ENCODE measurements around the gene ANKS1A. TPM values are rescaled to one million over a fixed set of nuclear protein-coding genes. Genes with fewer than 3 reads are reported as not detected.

Gene ANKS1A
- total RNA-seq, 1 experiment from 2014 or later: 26.5 TPM

GRCh38 chr6:35007016-35007415 lies 118.0 kb downstream of the ANKS1A start:
- Histone ChIP-seq H4K5ac (ENCODE audit: insufficient read length, low read depth, low read length) (no peak overlapping the region), H3K79me1 (ENCODE audit: insufficient read depth, low read depth, low read length, poor library complexity, severe bottlenecking) (no peaks in the 10 kb centered on the region), H3K4me1 (ENCODE audit: insufficient read depth, low read length) (no peaks in the 10 kb centered on the region), H4K20me1 (ENCODE audit: control insufficient read depth, insufficient read depth, insufficient read length) (no peaks in the 10 kb centered on the region), H3K23ac (ENCODE audit: insufficient read length, low read depth, low read length) (no peak overlapping the region), H3T11ph (ENCODE audit: low read length) (no peak overlapping the region), H2BK20ac (ENCODE audit: low read depth, low read length, poor library complexity, severe bottlenecking) (no peak overlapping the region), H3K27me3 (ENCODE audit: insufficient read depth, low read length) (no peaks in the 10 kb centered on the region), H3K23me2 (ENCODE audit: insufficient read length, low read depth, low read length, poor library complexity, severe bottlenecking) (no peaks in the 10 kb centered on the region), H3K27ac (ENCODE audit: insufficient read length, low read depth, low read length) (no peak overlapping the region), H3K56ac (ENCODE audit: insufficient read length, low read depth, low read length) (no peak overlapping the region), H2BK12ac (ENCODE audit: insufficient read length, low read depth, low read length) (no peak overlapping the region), H4K91ac (ENCODE audit: insufficient read length, low read depth, low read length) (no peak overlapping the region), H2BK120ac (ENCODE audit: low read depth, low read length, poor library complexity, severe bottlenecking) (no peak overlapping the region), H3K4me2 (ENCODE audit: insufficient read depth, insufficient read length, low read length) (no peak overlapping the region), H2AFZ (ENCODE audit: low read length) (no peak overlapping the region), H2AK5ac (ENCODE audit: insufficient read length, low read length) (no peak overlapping the region), H3K9ac (ENCODE audit: extremely low read depth, insufficient read length, low read length) (no peak overlapping the region), H3K9me3 (ENCODE audit: control insufficient read depth, low read depth, low read length) (no peaks in the 10 kb centered on the region), H3K14ac (ENCODE audit: insufficient read depth, low read length) (no peak overlapping the region), H3K79me2 (ENCODE audit: insufficient read depth, low read length) (no peaks in the 10 kb centered on the region), H3K18ac (ENCODE audit: insufficient read length, low read depth, low read length) (no peak overlapping the region), H2BK15ac (ENCODE audit: low read depth, low read length) (no peak overlapping the region), H3K4ac (ENCODE audit: low read depth, low read length) (no peak overlapping the region), H4K8ac (replicated peaks; ENCODE audit: insufficient read length, low read depth, low read length) (no peak overlapping the region), H2BK5ac (ENCODE audit: insufficient read length, low read length) (no peak overlapping the region)
- H3K9me3 Mint-ChIP-seq: no peaks in the 10 kb centered on the region
- no CpG with 5 or more reads among the region's 2 CpGs for WGBS (ENCODE audit: extremely low coverage, insufficient read length, low lambda C conversion rate)
- peaks cover 0 to 7% of the 10 kb centered on the region in 2 experiments; a peak in 2 of 4 replicates for H3K4me1 Mint-ChIP-seq
- TF ChIP-seq CTCF (conservative IDR thresholded peaks at IDR 0.05): no peak
- H3K36me3 Mint-ChIP-seq (ENCODE audit: insufficient read depth in 1 of 3, low read depth in 3 of 3): peaks cover 0 to 7% (median 3%) of the 10 kb centered on the region in 3 experiments; a peak in 2 of 7 replicates
- no peaks in the 10 kb centered on the region for H3K27me3 Mint-ChIP-seq (ENCODE audit: low read depth)
- H3K27ac Mint-ChIP-seq: no peak overlapping the region
- no peak overlapping the region for H3K4me3 Mint-ChIP-seq
- DNase-seq: no peak

All from H9 (cell line).